AG10803 (cell line): ENCODE data around the gene KIF26A.

Experiments used
- DNase-seq: peaks from one replicate; pipeline ENCODE4 v3.0.0; 2010; ENCODE audit warnings: low read depth
- H3K4me3 ChIP-seq: 2 replicates; pipeline ENCODE4 v1.5.1; 2011; ENCODE audit warnings: mild to moderate bottlenecking, low read length, control low read depth
- TF ChIP-seq, protein P1 (sequence below): conservative IDR thresholded peaks from 2 replicates; pipeline ENCODE4 v1.5.1; 2011; ENCODE audit warnings: mild to moderate bottlenecking, low read length, control low read depth, inconsistent platforms

Gene KIF26A

DNA sequence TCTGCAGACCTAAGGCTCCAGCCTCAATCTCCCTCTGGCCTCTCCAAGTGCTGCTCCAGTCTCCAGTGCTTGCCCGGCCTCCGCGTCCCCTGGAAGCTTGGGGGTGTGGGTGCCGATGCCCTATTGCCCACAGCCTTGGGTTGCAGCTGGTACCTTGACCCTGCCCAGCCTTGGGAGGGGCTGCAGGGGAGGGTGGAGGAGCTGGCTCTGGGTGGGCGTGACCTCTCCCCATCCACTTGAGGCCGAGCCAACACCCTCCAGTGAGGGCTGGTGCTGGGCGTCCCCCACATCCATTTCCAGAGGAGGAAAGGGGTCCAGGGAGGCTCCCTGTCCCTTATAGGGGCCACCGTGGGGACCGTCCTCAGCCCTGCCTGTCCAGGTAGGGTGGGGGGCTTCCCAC, 24.1 kb downstream of the KIF26A start:
- no peak for DNase-seq
- TF ChIP-seq, protein P1, sequence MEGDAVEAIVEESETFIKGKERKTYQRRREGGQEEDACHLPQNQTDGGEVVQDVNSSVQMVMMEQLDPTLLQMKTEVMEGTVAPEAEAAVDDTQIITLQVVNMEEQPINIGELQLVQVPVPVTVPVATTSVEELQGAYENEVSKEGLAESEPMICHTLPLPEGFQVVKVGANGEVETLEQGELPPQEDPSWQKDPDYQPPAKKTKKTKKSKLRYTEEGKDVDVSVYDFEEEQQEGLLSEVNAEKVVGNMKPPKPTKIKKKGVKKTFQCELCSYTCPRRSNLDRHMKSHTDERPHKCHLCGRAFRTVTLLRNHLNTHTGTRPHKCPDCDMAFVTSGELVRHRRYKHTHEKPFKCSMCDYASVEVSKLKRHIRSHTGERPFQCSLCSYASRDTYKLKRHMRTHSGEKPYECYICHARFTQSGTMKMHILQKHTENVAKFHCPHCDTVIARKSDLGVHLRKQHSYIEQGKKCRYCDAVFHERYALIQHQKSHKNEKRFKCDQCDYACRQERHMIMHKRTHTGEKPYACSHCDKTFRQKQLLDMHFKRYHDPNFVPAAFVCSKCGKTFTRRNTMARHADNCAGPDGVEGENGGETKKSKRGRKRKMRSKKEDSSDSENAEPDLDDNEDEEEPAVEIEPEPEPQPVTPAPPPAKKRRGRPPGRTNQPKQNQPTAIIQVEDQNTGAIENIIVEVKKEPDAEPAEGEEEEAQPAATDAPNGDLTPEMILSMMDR = no peak
- no peak overlapping the region for H3K4me3 ChIP-seq

DNA sequence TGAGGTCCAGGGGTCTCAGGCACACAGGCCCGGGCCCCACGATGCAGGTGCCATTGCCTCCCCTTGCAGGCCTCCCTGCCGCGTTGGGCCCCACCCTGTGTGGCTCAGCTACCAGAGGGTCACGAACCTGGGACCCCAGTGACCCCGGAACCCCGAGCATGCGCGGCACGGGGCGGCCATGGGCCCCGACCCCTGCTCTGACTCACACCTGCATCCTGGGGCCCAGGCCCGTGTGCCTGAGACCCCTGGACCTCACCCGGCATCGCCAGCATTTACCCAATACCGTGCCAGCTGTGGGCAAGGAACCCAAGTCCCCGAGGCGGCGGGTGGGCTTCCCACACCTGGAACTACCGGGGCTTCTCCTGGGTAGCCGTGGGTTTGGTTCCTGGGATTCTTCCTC, 25.2 kb downstream of the KIF26A start:
- DNase-seq = no peak
- TF ChIP-seq, protein P1 = no peak
- no peak overlapping the region for H3K4me3 ChIP-seq

DNA sequence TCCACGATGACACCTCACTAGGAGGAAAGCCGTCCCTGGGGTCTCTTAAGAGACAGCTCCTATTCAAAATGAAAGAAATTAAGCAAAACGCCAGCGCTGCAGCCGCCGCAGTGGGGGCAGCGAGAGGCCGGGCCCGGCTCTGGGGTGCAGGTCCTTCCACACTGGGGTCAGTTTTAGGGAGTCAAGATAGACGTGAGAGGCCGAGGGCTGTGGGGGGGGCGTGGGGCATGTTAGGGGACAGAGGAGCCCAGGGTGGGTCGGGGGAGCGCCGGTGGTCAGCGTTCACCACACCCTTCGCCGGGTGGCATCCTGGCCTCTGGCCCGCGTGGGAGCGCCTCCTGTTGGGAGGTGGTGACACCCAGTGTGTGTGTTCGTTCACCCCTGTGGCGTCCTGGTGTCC, 25.7 kb downstream of the KIF26A start:
- TF ChIP-seq, protein P1 = no peak
- no peak overlapping the region for H3K4me3 ChIP-seq
- no peak for DNase-seq

DNA sequence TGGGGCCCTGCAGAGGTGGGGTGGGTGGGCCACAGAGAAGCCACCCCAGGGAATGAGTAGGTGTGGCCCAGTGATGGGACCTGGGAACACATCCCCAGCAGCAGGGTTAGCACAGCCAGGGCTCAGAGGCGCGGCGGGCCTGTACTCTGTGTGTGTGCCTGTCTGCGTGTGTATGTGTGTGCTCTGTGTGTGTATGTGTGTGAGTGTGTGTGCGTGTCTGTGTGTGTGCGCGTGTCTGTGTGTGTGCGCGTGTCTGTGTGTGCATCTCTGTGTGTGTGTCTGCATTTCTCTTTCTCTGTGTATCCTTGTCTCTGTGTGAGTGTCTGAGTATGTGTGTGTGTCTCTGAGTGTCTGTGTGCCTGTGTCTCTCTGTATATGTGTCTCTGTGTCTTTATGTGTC, 26.1 kb downstream of the KIF26A start:
- TF ChIP-seq, protein P1 = no peak

DNA sequence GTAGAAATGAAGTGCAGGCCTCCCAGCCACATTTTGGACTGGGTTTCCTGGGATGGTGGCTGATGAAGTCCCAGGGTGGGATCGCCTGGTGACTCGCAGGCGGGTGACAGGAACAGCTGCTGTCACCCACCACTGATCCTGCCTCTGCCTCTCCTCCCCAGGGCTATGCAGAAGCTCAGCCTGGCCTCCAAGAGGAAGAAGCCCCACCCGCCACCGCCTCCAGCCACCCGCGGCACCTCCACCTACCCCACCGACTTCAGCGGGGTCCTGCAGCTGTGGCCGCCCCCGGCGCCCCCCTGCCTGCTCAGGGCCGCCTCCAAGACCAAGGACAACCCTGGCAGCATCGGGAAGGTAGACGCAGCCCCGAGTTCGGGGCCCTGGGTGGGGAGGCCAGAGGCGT, 28.3 kb downstream of the KIF26A start:
- TF ChIP-seq, protein P1 = no peak
- no peak overlapping the region for H3K4me3 ChIP-seq
- DNase-seq = no peak

More for the DNA sequence above, 26.1 kb downstream of the KIF26A start:
- DNase-seq = no peak
- H3K4me3 ChIP-seq = no peak overlapping the region

DNA sequence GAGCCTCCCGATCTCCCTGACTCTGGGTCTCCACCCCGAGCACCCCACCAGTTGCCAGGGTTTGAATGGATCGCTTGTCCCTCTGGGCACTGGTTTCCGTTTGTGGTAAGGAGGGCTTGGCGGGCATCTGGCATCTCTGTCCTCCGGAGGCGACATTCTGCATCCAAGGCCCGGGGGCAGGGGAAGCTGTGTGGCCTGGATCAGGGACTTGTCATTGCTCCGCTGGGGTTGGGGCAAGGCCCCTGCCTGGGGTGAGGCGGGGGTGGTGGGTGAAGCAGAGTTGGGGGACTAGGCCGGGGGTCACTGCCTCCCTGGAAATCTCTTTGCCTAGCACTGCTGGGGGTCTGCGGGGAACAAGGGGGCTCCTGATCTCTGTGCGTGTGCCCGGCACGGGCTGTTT, 30.2 kb downstream of the KIF26A start:
- H3K4me3 ChIP-seq = no peak overlapping the region
- DNase-seq = no peak
- TF ChIP-seq, protein P1 = no peak

DNA sequence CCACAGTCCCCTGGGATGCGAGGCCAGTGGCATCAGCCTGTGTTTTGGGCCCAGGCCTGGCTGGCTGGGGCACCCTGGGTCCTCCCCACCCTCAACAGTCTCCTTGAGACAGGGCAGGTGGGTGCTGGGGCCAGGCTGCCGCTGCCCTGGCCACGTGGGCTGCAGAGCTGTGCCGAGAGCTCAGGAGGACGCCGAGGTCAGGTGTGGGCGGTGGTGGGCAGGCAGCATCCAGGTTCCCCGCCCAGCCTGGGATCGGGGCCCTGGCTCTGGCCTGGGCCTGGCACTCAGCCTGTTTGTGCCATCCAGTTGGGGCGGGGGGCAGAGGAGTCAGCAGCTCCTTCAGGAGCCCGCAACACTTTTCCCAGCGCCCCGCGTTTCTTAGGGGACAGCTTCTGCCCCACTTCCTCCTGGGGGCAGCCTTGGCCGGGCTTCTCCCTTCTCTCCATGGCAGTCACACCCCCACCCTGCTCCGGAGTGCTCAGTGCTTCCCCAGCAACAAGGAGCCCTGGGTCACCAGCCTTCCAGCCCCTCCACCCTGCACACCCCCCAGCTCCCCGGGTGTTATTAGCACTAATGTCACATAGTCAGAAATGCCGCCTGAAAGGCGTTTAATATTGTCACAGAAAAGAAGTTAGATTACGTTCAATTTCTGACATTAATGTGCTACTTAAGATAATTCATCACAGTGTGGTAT, 30.8 kb downstream of the KIF26A start:
- no peak for DNase-seq
- TF ChIP-seq, protein P1 = no peak
- no peak overlapping the region for H3K4me3 ChIP-seq
